ENCODE results near the gene LRRC4B. TPM values are rescaled to one million over a fixed set of nuclear protein-coding genes. Genes with fewer than 3 reads are reported as not detected.

The LRRC4B gene
- total RNA-seq, 1 donor from 2014 or later = 5.2 TPM

DNA sequence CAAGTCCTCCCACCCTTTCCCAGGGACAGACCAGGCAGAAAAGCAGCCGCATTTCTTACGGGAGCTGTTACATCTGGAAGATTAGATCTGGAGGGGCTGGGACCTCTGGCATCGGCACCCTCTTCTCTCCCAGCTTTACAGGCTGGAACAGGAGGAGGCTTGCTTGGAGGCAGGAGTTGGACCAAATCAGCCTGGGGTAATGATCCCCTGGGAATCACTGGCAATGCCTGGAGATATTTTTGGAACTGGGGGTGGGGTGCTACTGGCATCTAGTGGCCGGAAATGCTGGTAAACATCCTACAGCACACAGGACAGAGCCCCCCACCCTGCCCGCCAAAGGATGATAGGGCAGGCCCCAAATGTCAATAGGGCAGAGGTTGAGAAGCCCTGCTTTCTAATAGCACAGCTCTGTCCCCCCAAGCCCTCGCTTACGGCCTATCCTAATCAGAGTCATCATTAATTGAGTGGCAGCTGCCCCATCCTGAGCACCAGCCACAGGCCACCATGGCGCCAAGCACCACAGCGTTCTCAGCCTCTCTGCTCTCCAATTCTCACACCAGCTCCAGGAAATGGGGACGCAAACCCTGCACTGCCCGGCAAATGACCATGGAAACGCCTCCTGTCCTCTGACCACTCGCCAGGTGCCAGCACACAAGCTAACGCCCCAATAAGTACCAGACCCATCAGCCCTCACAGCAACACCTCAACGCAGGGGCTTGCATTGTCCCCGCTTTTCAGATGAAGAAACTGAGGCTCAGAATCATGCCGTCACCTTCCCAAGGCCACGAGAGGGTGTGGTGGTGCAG lies 20.6 kb downstream of the LRRC4B start:
- Histone ChIP-seq H3K9ac (ENCODE audit: low read depth in 1 of 3, low read length in 3 of 3) (no peak overlapping the region), H3K4me3 (ENCODE audit: low read length in 3 of 3) (no peak overlapping the region), H3K9me3 (ENCODE audit: control insufficient read depth in 3 of 3, low read length in 3 of 3) (no peaks in the 10 kb centered on the region), H3K36me3 (ENCODE audit: control insufficient read depth in 3 of 3, insufficient read depth in 3 of 3, low read length in 3 of 3) (no peaks in the 10 kb centered on the region), H3K27ac (ENCODE audit: low read depth, low read length) (no peak overlapping the region), H3K27me3 (ENCODE audit: control insufficient read depth in 3 of 3, insufficient read depth in 3 of 3, low read length in 3 of 3) (peaks cover 23 to 48% (median 33%) of the 10 kb centered on the region in 3 donors), H3K4me1 (ENCODE audit: control insufficient read depth in 3 of 3, insufficient read depth in 3 of 3, low read length in 3 of 3) (peaks cover 0 to 4% (median 0%) of the 10 kb centered on the region in 3 donors)

DNA sequence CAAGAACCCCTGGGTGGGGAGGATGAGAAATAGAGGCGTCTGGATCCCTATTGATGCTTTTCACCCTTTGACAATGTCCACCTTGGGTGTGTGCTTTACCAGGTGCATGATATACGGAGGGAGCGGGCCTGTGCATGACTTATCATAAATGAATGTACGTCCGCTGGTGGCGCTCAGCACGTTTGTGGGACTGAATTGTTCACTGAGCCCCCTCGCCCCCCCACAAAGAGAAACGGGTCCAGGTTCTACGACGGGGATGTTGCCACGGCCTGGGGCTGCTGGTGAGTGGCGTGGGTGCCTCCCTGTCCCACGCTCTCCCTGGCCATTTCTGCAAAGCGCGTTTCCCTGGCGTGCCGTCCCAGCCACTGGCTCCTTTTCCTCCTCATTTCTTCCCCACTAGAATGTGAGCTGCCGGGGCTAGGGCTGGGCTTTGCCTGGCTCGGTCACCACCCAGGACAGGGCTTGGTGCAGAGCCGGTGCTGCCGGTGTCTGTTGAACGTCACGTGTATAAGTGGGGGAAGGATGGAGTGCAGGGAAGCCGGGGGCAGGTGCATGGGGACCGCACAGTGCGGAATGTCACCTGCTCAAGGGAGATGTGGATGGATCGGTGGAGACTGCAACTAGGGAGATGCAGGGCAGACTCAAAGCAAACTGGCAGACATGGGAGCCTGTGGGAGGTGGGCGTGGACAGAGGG lies 21.6 kb downstream of the LRRC4B start:
- H3K27me3 ChIP-seq (ENCODE audit: control insufficient read depth in 3 of 3, insufficient read depth in 3 of 3, low read length in 3 of 3) = peaks cover 15 to 44% (median 29%) of the 10 kb centered on the region in 3 donors

DNA sequence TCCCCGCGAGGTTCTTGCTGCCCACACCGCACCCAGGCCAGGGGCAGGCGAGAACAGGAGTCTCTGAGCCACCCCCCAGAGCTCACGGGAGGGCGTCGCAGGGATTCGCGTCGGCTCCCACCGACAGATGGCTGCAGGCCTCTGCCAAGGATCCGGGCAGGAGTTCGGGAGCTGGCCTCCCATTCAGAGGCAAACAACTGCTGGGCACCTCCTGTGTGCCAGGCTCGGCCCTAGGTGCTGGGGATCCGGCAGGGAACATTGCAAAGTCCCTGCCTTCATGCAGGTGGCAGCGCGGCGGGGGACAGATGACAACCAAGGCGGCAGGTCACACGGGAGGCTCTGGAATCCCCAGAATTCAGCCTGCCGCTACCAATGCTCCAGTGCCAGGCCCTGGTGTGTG lies 25.3 kb downstream of the LRRC4B start:
- H3K36me3 ChIP-seq (ENCODE audit: control insufficient read depth in 3 of 3, insufficient read depth in 3 of 3, low read length in 3 of 3) = no peaks in the 10 kb centered on the region
- peaks cover 0 to 22% (median 7%) of the 10 kb centered on the region in 3 donors for H3K27me3 ChIP-seq (ENCODE audit: control insufficient read depth in 3 of 3, insufficient read depth in 3 of 3, low read length in 3 of 3)
- no peak overlapping the region for H3K27ac ChIP-seq (ENCODE audit: low read depth, low read length)
- peaks cover 0 to 4% (median 0%) of the 10 kb centered on the region in 3 donors for H3K4me1 ChIP-seq (ENCODE audit: control insufficient read depth in 3 of 3, insufficient read depth in 3 of 3, low read length in 3 of 3)
- no peak overlapping the region for H3K4me3 ChIP-seq (ENCODE audit: low read length in 3 of 3)
- no peak overlapping the region for H3K9ac ChIP-seq (ENCODE audit: low read depth in 1 of 3, low read length in 3 of 3)
- H3K9me3 ChIP-seq (ENCODE audit: control insufficient read depth in 3 of 3, low read length in 3 of 3) = no peaks in the 10 kb centered on the region

More for the DNA sequence above, 21.6 kb downstream of the LRRC4B start:
- Histone ChIP-seq H3K36me3 (ENCODE audit: control insufficient read depth in 3 of 3, insufficient read depth in 3 of 3, low read length in 3 of 3) (no peaks in the 10 kb centered on the region), H3K4me1 (ENCODE audit: control insufficient read depth in 3 of 3, insufficient read depth in 3 of 3, low read length in 3 of 3) (peaks cover 0 to 4% (median 0%) of the 10 kb centered on the region in 3 donors), H3K9ac (ENCODE audit: low read depth in 1 of 3, low read length in 3 of 3) (no peak overlapping the region), H3K27ac (ENCODE audit: low read depth, low read length) (no peak overlapping the region), H3K4me3 (ENCODE audit: low read length in 3 of 3) (no peak overlapping the region), H3K9me3 (ENCODE audit: control insufficient read depth in 3 of 3, low read length in 3 of 3) (no peaks in the 10 kb centered on the region)

DNA sequence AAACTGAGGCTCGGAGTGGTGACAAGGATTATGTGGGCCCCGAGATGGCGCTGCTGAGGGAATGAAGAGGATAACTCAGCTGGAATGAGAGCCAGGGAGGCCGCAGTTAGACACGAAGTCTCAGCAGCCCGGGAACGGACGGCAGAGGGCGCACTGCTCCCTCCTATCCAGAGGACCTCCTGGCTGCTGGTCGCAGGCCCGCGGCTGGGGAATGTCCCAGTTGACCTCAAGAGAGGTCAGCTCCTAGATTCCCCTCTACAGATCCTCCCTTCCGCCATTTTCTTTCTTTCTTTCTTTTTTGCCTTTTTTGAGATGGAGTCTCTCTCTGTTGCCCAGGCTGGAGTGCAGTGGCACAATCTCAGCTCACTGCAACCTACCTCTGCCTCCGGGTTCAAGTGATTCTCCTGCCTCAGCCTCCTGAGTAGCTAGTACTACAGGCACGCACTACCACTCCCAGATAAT lies 30.4 kb downstream of the LRRC4B start:
- Histone ChIP-seq H3K27ac (ENCODE audit: low read depth, low read length) (no peak overlapping the region), H3K27me3 (ENCODE audit: control insufficient read depth in 3 of 3, insufficient read depth in 3 of 3, low read length in 3 of 3) (peaks cover 0 to 19% (median 6%) of the 10 kb centered on the region in 3 donors), H3K9ac (ENCODE audit: low read depth in 1 of 3, low read length in 3 of 3) (peak overlapping the region in 1 of 3 donors; percentile 32), H3K4me3 (ENCODE audit: low read length in 3 of 3) (no peak overlapping the region), H3K4me1 (ENCODE audit: control insufficient read depth in 3 of 3, insufficient read depth in 3 of 3, low read length in 3 of 3) (peaks cover 0 to 5% (median 3%) of the 10 kb centered on the region in 3 donors), H3K36me3 (ENCODE audit: control insufficient read depth in 3 of 3, insufficient read depth in 3 of 3, low read length in 3 of 3) (no peaks in the 10 kb centered on the region), H3K9me3 (ENCODE audit: control insufficient read depth in 3 of 3, low read length in 3 of 3) (peaks cover under 1 to 6% (median 1%) of the 10 kb centered on the region in 3 donors)

DNA sequence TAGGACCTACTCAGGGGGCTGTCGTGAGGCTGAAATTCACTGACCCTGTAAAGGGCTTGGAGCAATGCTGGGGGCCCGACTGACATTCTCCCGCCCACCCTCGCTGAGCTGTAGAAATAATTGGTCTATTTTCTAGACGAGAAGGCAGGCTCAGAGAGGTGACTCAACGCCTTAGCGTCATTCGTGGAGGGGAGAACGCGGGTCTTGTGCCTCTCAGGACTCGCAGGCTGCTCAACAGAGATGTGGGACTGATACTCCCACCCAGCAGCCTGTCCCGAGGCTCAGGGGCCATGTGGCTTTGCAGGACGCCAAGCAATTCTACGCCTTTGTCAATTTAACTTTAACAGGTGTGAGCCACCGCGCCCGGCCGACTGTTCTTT lies 30.9 kb downstream of the LRRC4B start:
- no peaks in the 10 kb centered on the region for H3K36me3 ChIP-seq (ENCODE audit: control insufficient read depth in 3 of 3, insufficient read depth in 3 of 3, low read length in 3 of 3)

DNA sequence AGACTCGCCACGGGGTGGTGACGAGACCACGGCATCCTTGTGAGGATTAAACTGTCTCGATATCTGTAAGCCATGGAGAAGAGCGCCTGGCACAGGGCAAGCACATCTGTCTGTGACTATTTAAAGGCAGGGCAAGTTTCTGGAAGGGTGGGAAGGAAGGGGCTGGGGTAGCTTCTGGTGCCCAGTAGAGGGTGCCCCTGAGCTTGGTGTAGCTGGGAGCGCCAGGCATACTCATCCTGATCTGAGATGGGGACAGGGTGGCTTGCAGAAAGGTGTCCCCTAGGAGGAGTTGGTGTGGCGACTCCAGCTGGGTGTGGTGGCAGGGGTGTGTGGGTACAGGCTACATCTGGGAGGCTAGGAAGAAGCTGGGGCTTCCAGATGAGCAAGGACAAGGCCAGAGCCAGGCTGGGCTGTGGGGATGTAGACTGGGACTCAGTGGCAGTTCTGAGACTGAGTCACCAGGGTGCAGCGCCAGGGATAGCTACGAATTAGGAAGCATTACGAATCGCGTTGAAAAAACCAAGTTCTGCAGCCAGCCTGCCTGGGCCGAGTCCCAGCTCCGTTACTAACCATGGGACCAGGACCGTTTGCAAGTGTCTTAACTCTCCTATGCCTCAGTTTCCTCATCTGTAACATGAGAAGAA lies 31.5 kb downstream of the LRRC4B start:
- Histone ChIP-seq H3K27me3 (ENCODE audit: control insufficient read depth in 3 of 3, insufficient read depth in 3 of 3, low read length in 3 of 3) (peaks cover 6 to 19% (median 13%) of the 10 kb centered on the region in 3 donors), H3K4me1 (ENCODE audit: control insufficient read depth in 3 of 3, insufficient read depth in 3 of 3, low read length in 3 of 3) (peaks cover 0 to 5% (median 3%) of the 10 kb centered on the region in 3 donors), H3K9me3 (ENCODE audit: control insufficient read depth in 3 of 3, low read length in 3 of 3) (peaks cover 2 to 9% (median 3%) of the 10 kb centered on the region in 3 donors), H3K27ac (ENCODE audit: low read depth, low read length) (no peak overlapping the region), H3K9ac (ENCODE audit: low read depth in 1 of 3, low read length in 3 of 3) (no peak overlapping the region), H3K36me3 (ENCODE audit: control insufficient read depth in 3 of 3, insufficient read depth in 3 of 3, low read length in 3 of 3) (no peaks in the 10 kb centered on the region), H3K4me3 (ENCODE audit: low read length in 3 of 3) (no peak overlapping the region)

More for the DNA sequence above, 30.9 kb downstream of the LRRC4B start:
- Histone ChIP-seq H3K9ac (ENCODE audit: low read depth in 1 of 3, low read length in 3 of 3) (peak overlapping the region in 1 of 3 donors; percentile 32), H3K9me3 (ENCODE audit: control insufficient read depth in 3 of 3, low read length in 3 of 3) (peaks cover 2 to 9% (median 3%) of the 10 kb centered on the region in 3 donors), H3K27me3 (ENCODE audit: control insufficient read depth in 3 of 3, insufficient read depth in 3 of 3, low read length in 3 of 3) (peaks cover 4 to 19% (median 11%) of the 10 kb centered on the region in 3 donors), H3K27ac (ENCODE audit: low read depth, low read length) (no peak overlapping the region), H3K4me1 (ENCODE audit: control insufficient read depth in 3 of 3, insufficient read depth in 3 of 3, low read length in 3 of 3) (peaks cover 0 to 5% (median 3%) of the 10 kb centered on the region in 3 donors), H3K4me3 (ENCODE audit: low read length in 3 of 3) (no peak overlapping the region)

DNA sequence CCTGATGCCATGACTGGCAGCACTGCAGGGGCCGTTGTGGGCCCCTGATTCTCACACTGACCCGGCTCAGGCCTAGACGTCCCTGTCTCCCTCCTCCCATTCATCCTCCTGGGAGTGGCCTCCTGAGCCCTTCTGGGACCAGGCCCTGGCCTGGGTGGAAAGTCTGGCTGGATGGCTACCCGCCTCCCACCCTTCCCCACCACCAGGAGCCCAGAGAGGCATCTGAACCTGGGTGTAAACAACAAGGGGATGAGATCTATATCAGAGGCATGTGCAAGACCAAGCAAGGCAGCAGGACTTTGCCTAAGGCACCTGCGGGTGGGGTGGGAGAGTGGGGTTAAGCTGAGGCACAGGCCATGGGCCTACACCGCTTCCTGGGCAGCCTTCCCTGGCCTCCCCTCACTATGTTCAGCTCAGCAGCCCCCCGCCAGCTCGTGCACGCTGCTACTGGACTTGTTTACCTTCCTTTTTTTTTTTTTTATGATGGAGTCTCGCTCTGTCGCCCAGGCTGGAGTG lies 32.5 kb downstream of the LRRC4B start:
- no peak overlapping the region for H3K4me3 ChIP-seq (ENCODE audit: low read length in 3 of 3)
- H3K4me1 ChIP-seq (ENCODE audit: control insufficient read depth in 3 of 3, insufficient read depth in 3 of 3, low read length in 3 of 3) = peaks cover 0 to 5% (median 3%) of the 10 kb centered on the region in 3 donors
- H3K36me3 ChIP-seq (ENCODE audit: control insufficient read depth in 3 of 3, insufficient read depth in 3 of 3, low read length in 3 of 3) = no peaks in the 10 kb centered on the region
- H3K27me3 ChIP-seq (ENCODE audit: control insufficient read depth in 3 of 3, insufficient read depth in 3 of 3, low read length in 3 of 3) = peaks cover 11 to 25% (median 16%) of the 10 kb centered on the region in 3 donors
- no peak overlapping the region for H3K27ac ChIP-seq (ENCODE audit: low read depth, low read length)
- peaks cover 2 to 9% (median 3%) of the 10 kb centered on the region in 3 donors for H3K9me3 ChIP-seq (ENCODE audit: control insufficient read depth in 3 of 3, low read length in 3 of 3)
- H3K9ac ChIP-seq (ENCODE audit: low read depth in 1 of 3, low read length in 3 of 3) = no peak overlapping the region

DNA sequence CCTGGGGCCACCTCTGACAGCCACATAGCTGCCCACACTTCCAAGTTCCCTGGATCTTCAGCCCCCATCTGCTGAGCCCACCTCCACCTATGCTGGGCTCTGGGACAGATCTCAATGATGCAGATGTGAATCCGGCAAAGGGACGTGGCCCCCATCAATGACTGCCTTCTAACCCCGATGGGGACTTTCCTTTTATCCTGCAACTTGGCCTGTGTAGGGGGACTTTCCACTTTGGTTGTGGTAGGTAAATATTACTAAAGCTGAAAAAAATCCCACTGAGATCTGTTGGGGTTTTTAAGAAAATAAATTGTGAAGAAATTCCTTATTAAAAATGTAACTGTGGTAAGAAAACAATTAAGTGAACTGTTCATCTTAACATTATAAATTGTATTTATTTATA lies 33.8 kb downstream of the LRRC4B start:
- Histone ChIP-seq H3K27ac (ENCODE audit: low read depth, low read length) (no peak overlapping the region), H3K9ac (ENCODE audit: low read depth in 1 of 3, low read length in 3 of 3) (no peak overlapping the region), H3K36me3 (ENCODE audit: control insufficient read depth in 3 of 3, insufficient read depth in 3 of 3, low read length in 3 of 3) (no peaks in the 10 kb centered on the region), H3K27me3 (ENCODE audit: control insufficient read depth in 3 of 3, insufficient read depth in 3 of 3, low read length in 3 of 3) (peaks cover 16 to 33% (median 21%) of the 10 kb centered on the region in 3 donors), H3K4me1 (ENCODE audit: control insufficient read depth in 3 of 3, insufficient read depth in 3 of 3, low read length in 3 of 3) (peaks cover 0 to 5% (median 3%) of the 10 kb centered on the region in 3 donors), H3K9me3 (ENCODE audit: control insufficient read depth in 3 of 3, low read length in 3 of 3) (peaks cover 2 to 9% (median 3%) of the 10 kb centered on the region in 3 donors), H3K4me3 (ENCODE audit: low read length in 3 of 3) (no peak overlapping the region)

DNA sequence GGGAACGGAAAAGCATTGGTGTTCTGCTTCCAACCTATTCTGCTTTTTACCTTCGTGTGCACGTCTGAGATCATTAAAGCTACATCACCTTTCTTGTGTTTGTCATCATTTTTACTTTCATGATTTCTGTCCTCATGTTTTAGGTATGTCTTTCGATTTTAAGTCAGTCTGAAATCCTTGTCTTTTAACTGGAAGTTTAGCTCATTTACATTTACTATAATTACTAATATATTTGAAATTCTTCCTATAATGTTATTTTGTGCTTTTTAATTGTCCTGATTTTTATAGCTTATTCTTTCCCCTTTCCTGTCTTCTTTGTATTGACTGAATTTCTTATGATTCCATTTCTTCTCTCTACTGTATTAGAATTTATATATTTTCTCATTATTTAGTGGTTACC lies 35.3 kb downstream of the LRRC4B start:
- no peaks in the 10 kb centered on the region for H3K36me3 ChIP-seq (ENCODE audit: control insufficient read depth in 3 of 3, insufficient read depth in 3 of 3, low read length in 3 of 3)
- H3K9me3 ChIP-seq (ENCODE audit: control insufficient read depth in 3 of 3, low read length in 3 of 3) = peaks cover 2 to 9% (median 3%) of the 10 kb centered on the region in 3 donors
- peaks cover 0 to 5% (median 3%) of the 10 kb centered on the region in 3 donors for H3K4me1 ChIP-seq (ENCODE audit: control insufficient read depth in 3 of 3, insufficient read depth in 3 of 3, low read length in 3 of 3)
- no peak overlapping the region for H3K4me3 ChIP-seq (ENCODE audit: low read length in 3 of 3)
- peaks cover 21 to 41% (median 26%) of the 10 kb centered on the region in 3 donors for H3K27me3 ChIP-seq (ENCODE audit: control insufficient read depth in 3 of 3, insufficient read depth in 3 of 3, low read length in 3 of 3)
- H3K27ac ChIP-seq (ENCODE audit: low read depth, low read length) = no peak overlapping the region
- no peak overlapping the region for H3K9ac ChIP-seq (ENCODE audit: low read depth in 1 of 3, low read length in 3 of 3)
